Adrenal gland (tissue), 12 donors: ENCODE data around the gene HLCS. TPM values are rescaled to one million over a fixed set of nuclear protein-coding genes. Genes with fewer than 3 reads are reported as not detected.

Source experiments
- DNase-seq, 7 donors: peaks; one replicate each; pipeline ENCODE4 v3.0.0-alpha.2; 2019 to 2020
- H3K27ac ChIP-seq, 5 donors: fragments of 200-600 bp; sonication (generic) in 4 of 5; 1 replicate in 3 of 5; 2 replicates in 2 of 5; pipeline versions ENCODE4 v1.5.1 to v1.8.0; 2016 to 2020; ENCODE audit warnings: mild to moderate bottlenecking in 1 of 5
- H3K27me3 ChIP-seq: fragments of 200-600 bp; 2 replicates; pipeline ENCODE4 v1.8.0; 2021
- H3K36me3 ChIP-seq, 2 donors: fragments of 200-600 bp; replicated peaks in 1 of 2; 1 replicate in 1 of 2; 2 replicates in 1 of 2; pipeline versions ENCODE4 v1.5.1 to v1.8.0; 2018 to 2022
- H3K4me1 ChIP-seq, 2 donors: fragments of 200-600 bp; replicated peaks in 1 of 2; 1 replicate in 1 of 2; 2 replicates in 1 of 2; pipeline versions ENCODE4 v1.5.1 to v1.8.0; 2018 to 2021
- H3K4me3 ChIP-seq, 4 donors: fragments of 200-600 bp; sonication (generic) in 3 of 4; one replicate each; pipeline ENCODE4 v1.5.1; 2016 to 2018
- H3K9me3 ChIP-seq, 3 donors: fragments of 200-600 bp; sonication (generic) in 1 of 3; replicated peaks in 1 of 3; 1 replicate in 2 of 3; 2 replicates in 1 of 3; pipeline versions ENCODE4 v1.5.1 to v1.8.0; 2016 to 2021
- CTCF ChIP-seq, 6 experiments: fragments of 450-650 bp in 4 of 6; fragments of 200-600 bp in 2 of 6; sonication (generic) in 1 of 6; IDR thresholded peaks; 1 replicate in 5 of 6; 2 replicates in 1 of 6; pipeline versions ENCODE4 v1.5.1 to v1.8.0; 2016 to 2021; ENCODE audit warnings: antibody characterized with exemption in 6 of 6, mild to moderate bottlenecking in 2 of 6, moderate library complexity in 1 of 6
- POLR2A ChIP-seq, 2 donors: fragments of 450-650 bp; IDR thresholded peaks; one replicate each; pipeline ENCODE4 v1.6.1; 2017; ENCODE audit warnings: antibody characterized with exemption in 2 of 2, mild to moderate bottlenecking in 2 of 2, moderate library complexity in 1 of 2
- WGBS, 4 donors: extraction: QIAGEN DNeasy Blood & Tissue Kit in 2 of 4; methylation state at CpG; one replicate each; pipeline versions ENCODE4 v1.1.5 to v1.1.7; 2013 to 2017; 5-methylcytosine and 5-hydroxymethylcytosine counted together
- intact Hi-C, 2 donors: fragments of 100-400 bp; cut with DNase I; formaldehyde crosslinking; loops; one replicate each; pipeline versions ENCODE4 v1.14.1 to v1.15.0; 2022 to 2023
- polyA plus RNA-seq, 3 donors: library from polyadenylated mRNA; stranded (reverse); fragments of 200-250 nt in 2 of 3; fragments of 350-450 nt in 1 of 3; fragmentation: Illumina TruSeq in 1 of 3; extraction: RNeasy Lipid Tissue Mini Kit (QIAGEN cat#74804) in 1 of 3; gene quantifications; one replicate each; pipeline ENCODE4 v1.2.3, GENCODE V29; 2013 to 2014
- total RNA-seq, 9 donors: library from RNA; depleted of rRNA in 4 of 9; stranded (reverse); fragments of >200 nt in 4 of 9; fragments of 120-200 nt in 1 of 9; fragmentation: NEBNext Ultra II Directional in 1 of 9; extraction: Animal tissue kit (Norgen Biotek cat#: 25700) in 1 of 9; gene quantifications; one replicate each; pipeline versions ENCODE4 v1.1.0 to v1.2.4, GENCODE V29; 2013 to 2023
- donor health status: healthy with polysubstance abuse.
- donor health status: Bipolar disorder and iron deficiency.
- donor health status: DM: yes; HTN: yes; CAD: no.
- donor health status: DM: no; HTN: no; CAD: no.
- donor health status: DM: no; HTN: no; CAD: no.
- donor health status: DM: yes; HTN: yes; CAD: no.

The HLCS gene
- total and polyA plus RNA-seq, 12 donors = 4.4 to 34.4 (median 19.8) TPM

DNA sequence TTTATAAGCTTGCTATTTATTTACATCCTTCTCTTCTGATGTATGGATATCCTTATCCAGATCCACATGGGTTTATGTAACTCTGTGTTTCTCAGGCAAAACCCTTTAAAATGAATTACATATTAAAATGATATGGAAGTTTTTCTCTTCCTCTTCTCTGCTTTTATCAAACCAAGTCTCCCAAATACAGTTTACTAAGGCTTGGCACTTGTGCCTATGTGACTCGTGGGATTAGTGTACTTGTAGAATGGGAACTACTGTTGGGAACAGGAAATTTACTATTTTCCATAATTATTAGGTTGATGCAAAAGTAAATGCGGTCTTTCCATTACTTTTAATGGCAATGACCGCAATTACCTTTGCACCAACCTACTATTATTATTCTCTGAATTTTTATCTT, 252.7 kb downstream of the HLCS start:
- no peak overlapping the region for H3K4me3 ChIP-seq
- H3K9me3 ChIP-seq = no peaks in the 10 kb centered on the region
- DNase-seq = no peak
- WGBS, 4 donors = 60 to 65% (median 63%) methylated on average over 3 of the region's 3 CpGs
- no peaks in the 10 kb centered on the region for H3K36me3 ChIP-seq
- intact Hi-C loops = no loop called here
- no peak overlapping the region for H3K27ac ChIP-seq
- TF ChIP-seq CTCF (IDR thresholded peaks at IDR 0.05) (no peak), POLR2A (IDR thresholded peaks at IDR 0.05) (no peak)
- H3K4me1 ChIP-seq = peaks cover 0 to 8% of the 10 kb centered on the region in 2 donors
- peaks cover 77% of the 10 kb centered on the region for H3K27me3 ChIP-seq

- Histone ChIP-seq H3K9me3 (no peaks in the 10 kb centered on the region), H3K27ac (no peak overlapping the region), H3K4me3 (no peak overlapping the region), H3K27me3 (peaks cover 87% of the 10 kb centered on the region), H3K4me1 (peaks cover 0 to 14% of the 10 kb centered on the region in 2 donors), H3K36me3 (no peaks in the 10 kb centered on the region)
- TF ChIP-seq POLR2A (IDR thresholded peaks at IDR 0.05) (no peak), CTCF (IDR thresholded peaks at IDR 0.05) (no peak)
- no peak for DNase-seq
- intact Hi-C loops = no loop called here
- WGBS, 4 donors = 31 to 35% (median 33%) methylated on average over 13 of the region's 13 CpGs
These were observed 255.8 kb downstream of the HLCS start for GRCh38 chr21:36710729-36711048.

GRCh38 chr21:36709868-36710728, 256.4 kb downstream of the HLCS start:
- Histone ChIP-seq H3K9me3 (no peaks in the 10 kb centered on the region), H3K4me1 (peaks cover 3 to 17% of the 10 kb centered on the region in 2 donors), H3K4me3 (no peak overlapping the region), H3K27ac (no peak overlapping the region), H3K27me3 (peaks cover 87% of the 10 kb centered on the region), H3K36me3 (no peaks in the 10 kb centered on the region)
- 13 to 24% (median 15%) methylated on average over 30 to 38 of the region's 38 CpGs for WGBS, 4 donors
- no peak for DNase-seq
- TF ChIP-seq CTCF (IDR thresholded peaks at IDR 0.05) = no peak
- no peak for TF ChIP-seq POLR2A (IDR thresholded peaks at IDR 0.05)
- intact Hi-C loops = no loop called here

DNA sequence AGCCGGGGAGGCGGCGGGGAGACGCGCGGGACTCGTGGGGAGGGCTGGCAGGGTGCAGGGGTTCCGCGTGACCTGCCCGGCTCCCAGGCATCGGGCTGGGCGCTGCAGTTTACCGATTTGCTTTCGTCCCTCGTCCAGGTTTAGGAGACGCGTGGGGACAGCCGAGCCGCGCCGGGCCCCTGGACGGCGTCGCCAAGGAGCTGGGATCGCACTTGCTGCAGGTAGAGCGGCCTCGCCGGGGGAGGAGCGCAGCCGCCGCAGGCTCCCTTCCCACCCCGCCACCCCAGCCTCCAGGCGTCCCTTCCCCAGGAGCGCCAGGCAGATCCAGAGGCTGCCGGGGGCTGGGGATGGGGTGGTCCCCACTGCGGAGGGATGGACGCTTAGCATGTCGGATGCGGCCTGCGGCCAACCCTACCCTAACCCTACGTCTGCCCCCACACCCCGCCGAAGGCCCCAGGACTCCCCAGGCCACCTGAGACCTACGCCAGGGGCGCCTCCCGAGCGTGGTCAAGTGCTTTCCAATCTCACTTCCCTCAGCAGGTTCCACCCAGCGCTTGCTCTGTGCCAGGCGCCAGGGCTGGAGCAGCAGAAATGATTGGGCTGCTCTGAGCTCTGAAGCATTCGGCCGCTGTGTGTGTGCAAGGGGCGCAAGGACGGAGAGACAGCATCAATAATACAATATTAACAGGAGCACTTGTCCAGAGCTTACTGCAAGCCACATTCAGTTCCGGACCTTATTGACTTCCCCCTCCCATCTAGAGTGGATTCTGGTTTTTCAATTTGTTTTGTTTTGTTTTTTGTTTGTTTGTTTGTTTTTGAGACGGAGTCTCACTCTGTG, 257.2 kb downstream of the HLCS start:
- TF ChIP-seq CTCF (IDR thresholded peaks at IDR 0.05) = no peak
- peaks cover 89% of the 10 kb centered on the region for H3K27me3 ChIP-seq
- H3K4me3 ChIP-seq = peak overlapping the region in 1 of 4 donors; percentile 38
- no peak overlapping the region for H3K27ac ChIP-seq
- peaks cover 3 to 23% of the 10 kb centered on the region in 2 donors for H3K4me1 ChIP-seq
- no peak for DNase-seq
- intact Hi-C loops = no loop called here
- WGBS, 4 donors = 5 to 17% (median 6%) methylated on average over 5 to 55 of the region's 55 CpGs
- H3K9me3 ChIP-seq = no peaks in the 10 kb centered on the region
- no peaks in the 10 kb centered on the region for H3K36me3 ChIP-seq
